Endothelial cell of umbilical vein (primary cell): ENCODE measurements around the gene CPPED1. TPM values are rescaled to one million over a fixed set of nuclear protein-coding genes. Genes with fewer than 3 reads are reported as not detected.
"Not testable (repeated sequence)": the region's sequence is repeated elsewhere in the genome, so short reads cannot be mapped to it uniquely, and the experiment has no call there.

Experiments
- BruUV-seq: library from RNA; stranded (reverse); fragments of 400-500 nt; replicated peaks from 2 replicates; lab custom pipeline; 2021; lab: Mats Ljungman, UMichigan
- CTCF ChIA-PET: fragments of 300-600, 350-600 bp; sonication (Branson Sonifier 250); formaldehyde crosslinking; loops from one replicate; lab custom pipeline; 2021; ENCODE audit warnings: antibody characterized with exemption, inconsistent platforms; lab: Charles Lee
- POLR2A ChIA-PET: fragments of 300-600, 350-600 bp; sonication (Branson Sonifier 250); formaldehyde crosslinking; loops from one replicate; lab custom pipeline; 2021; ENCODE audit warnings: antibody characterized with exemption, inconsistent platforms; lab: Charles Lee
- DNase-seq: peaks from one replicate; pipeline ENCODE4 v3.0.0-alpha.2; 2011; ENCODE audit warnings: low read depth, low spot score
- FAIRE-seq: peaks from 2 replicates; lab custom pipeline; 2011; peaks lifted over from hg19 to GRCh38; lab: Jason Lieb, UNC
- H2AFZ ChIP-seq: 2 replicates; pipeline ENCODE4 v1.6.0; 2012; ENCODE audit warnings: low read depth, low read length, control low read depth, inconsistent platforms
- H3K27ac ChIP-seq: 2 replicates; pipeline ENCODE4 v1.5.1; 2011; ENCODE audit warnings: low read depth, mild to moderate bottlenecking, control low read depth, low read length, moderate library complexity; ENCODE audit not compliant: insufficient read depth
- H3K27me3 ChIP-seq, 2 experiments: 2 replicates each; pipeline versions ENCODE4 v1.6.0 to v1.6.1; 2011; ENCODE audit warnings: low read length in 2 of 2, mixed read lengths in 1 of 2; ENCODE audit not compliant: control insufficient read depth in 2 of 2, insufficient read depth in 2 of 2
- H3K36me3 ChIP-seq, 2 experiments: 2 replicates in 1 of 2; 3 replicates in 1 of 2; pipeline ENCODE4 v1.5.1; 2011; ENCODE audit warnings: low read length in 2 of 2, mild to moderate bottlenecking in 1 of 2, moderate library complexity in 1 of 2; ENCODE audit not compliant: control insufficient read depth in 2 of 2, insufficient read depth in 2 of 2; ENCODE audit errors: extremely low read depth in 1 of 2
- H3K4me1 ChIP-seq: 3 replicates; pipeline ENCODE4 v1.5.1; 2011; ENCODE audit warnings: mild to moderate bottlenecking, low read length; ENCODE audit not compliant: control insufficient read depth, insufficient read depth; ENCODE audit errors: extremely low read depth
- H3K4me2 ChIP-seq: 2 replicates; pipeline ENCODE4 v1.6.1; 2011; ENCODE audit warnings: low read length, control low read depth, mixed read lengths; ENCODE audit not compliant: insufficient read depth
- H3K4me3 ChIP-seq, 3 experiments: fragments of 200-600 bp in 1 of 3; sonication (generic), shearing (Covaris generic) in 1 of 3; replicated peaks in 1 of 3; 2 replicates each; pipeline ENCODE4 v1.5.1; 2011 to 2016; ENCODE audit warnings: control low read depth in 3 of 3, low read length in 3 of 3, mild to moderate bottlenecking in 2 of 3, inconsistent platforms in 1 of 3, low read depth in 1 of 3, moderate library complexity in 1 of 3; ENCODE audit not compliant: insufficient read depth in 1 of 3
- H3K79me2 ChIP-seq: 2 replicates; pipeline ENCODE4 v1.6.0; 2012; ENCODE audit warnings: low read length, inconsistent platforms; ENCODE audit not compliant: control insufficient read depth, insufficient read depth
- H3K9ac ChIP-seq: replicated peaks from 2 replicates; pipeline ENCODE3; 2011; ENCODE audit warnings: low read length, control low read depth; ENCODE audit not compliant: insufficient read depth; ENCODE audit errors: extremely low read depth
- H3K9me1 ChIP-seq: replicated peaks from 3 replicates; pipeline ENCODE4 v1.6.0; 2011; ENCODE audit warnings: mild to moderate bottlenecking, low read length; ENCODE audit not compliant: control insufficient read depth, insufficient read depth; ENCODE audit errors: extremely low read depth
- H3K9me3 ChIP-seq: replicated peaks from 2 replicates; pipeline ENCODE4 v1.5.1; 2012; ENCODE audit warnings: low read length, inconsistent platforms; ENCODE audit not compliant: control insufficient read depth, insufficient read depth
- H4K20me1 ChIP-seq: replicated peaks from 2 replicates; pipeline ENCODE3; 2011; ENCODE audit warnings: mild to moderate bottlenecking, low read length; ENCODE audit not compliant: control insufficient read depth, insufficient read depth; ENCODE audit errors: extremely low read depth
- CTCF ChIP-seq, 2 donors: IDR thresholded peaks; 1 replicate in 1 of 2; 2 replicates in 1 of 2; pipeline ENCODE4 v1.5.1; 2011; ENCODE audit warnings: low read length in 2 of 2, mild to moderate bottlenecking in 2 of 2, moderate library complexity in 2 of 2, control low read depth in 1 of 2, inconsistent platforms in 1 of 2, low read depth in 1 of 2; ENCODE audit not compliant: insufficient read depth in 1 of 2; ENCODE audit errors: extremely low read depth in 1 of 2
- EZH2 ChIP-seq: IDR thresholded peaks from 2 replicates; pipeline ENCODE4 v1.6.1; 2012; ENCODE audit warnings: borderline replicate concordance, low read depth, mild to moderate bottlenecking, moderate library complexity, low read length, inconsistent platforms; ENCODE audit not compliant: severe bottlenecking
- FOS ChIP-seq: IDR thresholded peaks from 2 replicates; pipeline ENCODE4 v1.6.1; 2011; ENCODE audit warnings: mild to moderate bottlenecking, low read length, moderate library complexity, borderline replicate concordance; ENCODE audit not compliant: insufficient read depth
- GATA2 ChIP-seq: IDR thresholded peaks from 2 replicates; pipeline ENCODE4 v1.7.0; 2011; ENCODE audit warnings: low read depth, mild to moderate bottlenecking, moderate library complexity, mixed read lengths, low read length; ENCODE audit not compliant: insufficient read length, insufficient read depth
- JUN ChIP-seq: IDR thresholded peaks from 2 replicates; pipeline ENCODE4 v1.6.1; 2011; ENCODE audit warnings: borderline replicate concordance, low read depth; ENCODE audit not compliant: insufficient read length, insufficient read depth
- MAX ChIP-seq: IDR thresholded peaks from 2 replicates; pipeline ENCODE4 v1.6.1; 2011; ENCODE audit not compliant: insufficient read depth, insufficient read length
- MYC ChIP-seq: IDR thresholded peaks from one replicate; pipeline ENCODE4 v1.6.1; 2011; ENCODE audit warnings: mild to moderate bottlenecking, low read depth, low read length
- POLR2A ChIP-seq: IDR thresholded peaks from 2 replicates; pipeline ENCODE4 v1.6.1; 2012; ENCODE audit warnings: low read depth, mild to moderate bottlenecking, control low read depth, low read length
- POLR2AphosphoS5 ChIP-seq: IDR thresholded peaks from 2 replicates; pipeline ENCODE4 v1.6.1; 2012; ENCODE audit warnings: low read depth, mild to moderate bottlenecking, control low read depth, low read length, moderate library complexity; ENCODE audit not compliant: insufficient read depth
- dilution Hi-C: fragments of 300-500 bp; cut with MboI; formaldehyde crosslinking; loops from one replicate; pipeline ENCODE4 v1.15.0; 2019; ENCODE audit warnings: low sequenced_read_pairs; ENCODE audit not compliant: extremely low pct_ligation_motif_present
- intact Hi-C: fragments of 100-400 bp; cut with micrococcal nuclease; formaldehyde crosslinking; loops from one replicate; pipeline ENCODE4 v1.10.0; 2022
- polyA plus RNA-seq, 4 experiments: library from polyadenylated mRNA; depleted of rRNA in 3 of 4; stranded (reverse) in 3 of 4; unstranded in 1 of 4; fragments of >200 nt; gene quantifications; 2 replicates each; pipeline versions ENCODE4 v1.2.1 to v1.2.3, GENCODE V29; 2011 to 2012; ENCODE audit warnings: missing spikeins in 1 of 4
- total RNA-seq: library from RNA; stranded (reverse); gene quantifications from 2 replicates; pipeline ENCODE4 v1.2.3, GENCODE V29; 2021

The CPPED1 gene
- total and polyA plus RNA-seq, 2 donors (not counting 3 experiments of a cell fraction or from before 2014, with no cell fraction given): 27.9 to 59.3 TPM

GRCh38 chr16:12818326-12818725, 14.6 kb upstream of the CPPED1 start:
- TF ChIP-seq MAX (no peak), CTCF (IDR thresholded peaks at IDR 0.05; ENCODE audit: extremely low read depth in 1 of 2, insufficient read depth in 1 of 2, low read depth in 1 of 2, low read length in 2 of 2) (no peak), EZH2 (no peak), JUN (no peak), FOS (no peak), MYC (no peak), POLR2AphosphoS5 (no peak), GATA2 (no peak), POLR2A (no peak)
- no peaks in the 10 kb centered on the region for H3K36me3 ChIP-seq
- ChIA-PET POLR2A (no interaction called here), CTCF (interaction anchor here (0.7 to 11.9 kb wide), 12 partner anchors 9 to 723 kb away, joined by 3 to 150 read pairs (median 5); partner anchors contain the start of gene CPPED1)
- H3K4me2 ChIP-seq: no peak overlapping the region
- BruUV-seq: no TSS peak
- H3K79me2 ChIP-seq: no peaks in the 10 kb centered on the region
- intact Hi-C loops (loop anchor here (2.0 to 5.0 kb wide), 5 partner anchors 91 to 476 kb away; no protein-coding TSS in a partner anchor), dilution Hi-C loops (no loop called here)
- FAIRE-seq: no peak
- peaks cover 0 to 2% of the 10 kb centered on the region in 2 experiments for H3K27me3 ChIP-seq
- H3K4me1 ChIP-seq: no peaks in the 10 kb centered on the region
- H3K27ac ChIP-seq: no peak overlapping the region
- no peaks in the 10 kb centered on the region for H3K9me3 ChIP-seq
- no peak for DNase-seq
- no peaks in the 10 kb centered on the region for H4K20me1 ChIP-seq
- H3K4me3 ChIP-seq: no peak overlapping the region
- no peaks in the 10 kb centered on the region for H3K9me1 ChIP-seq
- H2AFZ ChIP-seq: no peak overlapping the region
- H3K9ac ChIP-seq: no peak overlapping the region

GRCh38 chr16:12816791-12817214, 13.1 kb upstream of the CPPED1 start:
- DNase-seq (peak; percentile 38), FAIRE-seq (peak; percentile 4)
- H3K9me1 ChIP-seq, H2AFZ ChIP-seq, dilution Hi-C loops, H3K79me2 ChIP-seq, H4K20me1 ChIP-seq, H3K4me2 ChIP-seq, H3K36me3 ChIP-seq, H3K4me1 ChIP-seq, H3K4me3 ChIP-seq, H3K27ac ChIP-seq, H3K27me3 ChIP-seq, BruUV-seq, H3K9ac ChIP-seq, H3K9me3 ChIP-seq: not testable (repeated sequence)
- intact Hi-C loops: loop anchor here (5.0 kb wide), 4 partner anchors 90 to 475 kb away; no protein-coding TSS in a partner anchor
- CTCF ChIA-PET: interaction anchor here (0.6 to 11.9 kb wide), 12 partner anchors 12 to 1057 kb away, joined by 3 to 150 read pairs (median 3); no protein-coding TSS in a partner anchor
- POLR2A ChIA-PET: interaction anchor here (0.7 kb wide), 1 partner anchor 49 kb away, joined by 7 read pairs; no protein-coding TSS in a partner anchor
